Sigmoid colon (tissue), 7 donors: ENCODE measurements around the gene FOXN3. TPM values are rescaled to one million over a fixed set of nuclear protein-coding genes. Genes with fewer than 3 reads are reported as not detected.

ENCODE experiments used
- DNase-seq: peaks from one replicate; pipeline ENCODE4 v3.0.0-alpha.2; 2019
- H3K27ac ChIP-seq, 4 donors: fragments of 200-600 bp; sonication (generic); one replicate each; pipeline ENCODE4 v1.5.1; 2016 to 2019; ENCODE audit warnings: mild to moderate bottlenecking in 1 of 4
- H3K27me3 ChIP-seq, 3 donors: fragments of 200-600 bp; sonication (generic); one replicate each; pipeline ENCODE4 v1.5.1; 2019; ENCODE audit warnings: mild to moderate bottlenecking in 1 of 3
- H3K36me3 ChIP-seq, 4 donors: fragments of 200-600 bp; sonication (generic); one replicate each; pipeline ENCODE4 v1.5.1; 2016 to 2019
- H3K4me1 ChIP-seq, 4 donors: fragments of 200-600 bp; sonication (generic); one replicate each; pipeline ENCODE4 v1.5.1; 2017 to 2019
- H3K4me3 ChIP-seq, 4 donors: fragments of 200-600 bp; sonication (generic); one replicate each; pipeline ENCODE4 v1.5.1; 2017 to 2019; ENCODE audit warnings: mild to moderate bottlenecking in 2 of 4, moderate library complexity in 1 of 4
- H3K9me3 ChIP-seq, 4 donors: fragments of 200-600 bp in 3 of 4; sonication (generic) in 3 of 4; one replicate each; pipeline versions ENCODE4 v1.5.1 to v1.6.1; 2013 to 2019
- EP300 ChIP-seq, 4 donors: sonication (generic); formaldehyde crosslinking; IDR thresholded peaks; one replicate each; pipeline ENCODE4 v1.6.1; 2017; ENCODE audit warnings: antibody characterized with exemption in 4 of 4
- POLR2A ChIP-seq, 2 donors: fragments of 450-650 bp; IDR thresholded peaks; one replicate each; pipeline ENCODE4 v1.6.1; 2016; ENCODE audit warnings: antibody characterized with exemption in 2 of 2, mild to moderate bottlenecking in 2 of 2, moderate library complexity in 2 of 2
- POLR2AphosphoS5 ChIP-seq, 4 donors: sonication (generic); formaldehyde crosslinking; IDR thresholded peaks; one replicate each; pipeline ENCODE4 v1.6.1; 2017; ENCODE audit warnings: antibody characterized with exemption in 4 of 4
- WGBS, 2 donors: extraction: QIAGEN DNeasy Blood & Tissue Kit; methylation state at CpG; one replicate each; pipeline ENCODE4 v1.1.7; 2013; 5-methylcytosine and 5-hydroxymethylcytosine counted together
- intact Hi-C: fragments of 100-400 bp; cut with DNase I; formaldehyde crosslinking; loops from one replicate; pipeline ENCODE4 v1.15.1; 2023
- polyA plus RNA-seq, 3 donors: library from polyadenylated mRNA; stranded (reverse); fragments of 200-250 nt; gene quantifications; one replicate each; pipeline ENCODE4 v1.2.3, GENCODE V29; 2013
- total RNA-seq, 4 donors: library from RNA; depleted of rRNA; stranded (reverse); fragments of >200 nt; gene quantifications; one replicate each; pipeline ENCODE4 v1.1.0, GENCODE V29; 2016
- TF ChIP-seq, protein P1 (sequence below), 4 experiments: fragments of 450-650 bp in 3 of 4; fragments of 200-600 bp in 1 of 4; IDR thresholded peaks; one replicate each; pipeline ENCODE4 v1.5.1; 2016 to 2019; ENCODE audit warnings: antibody characterized with exemption in 4 of 4, mild to moderate bottlenecking in 3 of 4, moderate library complexity in 2 of 4
- donor health status: healthy with polysubstance abuse.
- donor health status: Bipolar disorder and iron deficiency.
- donor health status: healthy.

The FOXN3 gene, protein sequence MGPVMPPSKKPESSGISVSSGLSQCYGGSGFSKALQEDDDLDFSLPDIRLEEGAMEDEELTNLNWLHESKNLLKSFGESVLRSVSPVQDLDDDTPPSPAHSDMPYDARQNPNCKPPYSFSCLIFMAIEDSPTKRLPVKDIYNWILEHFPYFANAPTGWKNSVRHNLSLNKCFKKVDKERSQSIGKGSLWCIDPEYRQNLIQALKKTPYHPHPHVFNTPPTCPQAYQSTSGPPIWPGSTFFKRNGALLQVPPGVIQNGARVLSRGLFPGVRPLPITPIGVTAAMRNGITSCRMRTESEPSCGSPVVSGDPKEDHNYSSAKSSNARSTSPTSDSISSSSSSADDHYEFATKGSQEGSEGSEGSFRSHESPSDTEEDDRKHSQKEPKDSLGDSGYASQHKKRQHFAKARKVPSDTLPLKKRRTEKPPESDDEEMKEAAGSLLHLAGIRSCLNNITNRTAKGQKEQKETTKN
- total RNA-seq (100 to 1,000 TPM; 104 to 146 (median 113) TPM), polyA plus RNA-seq (10 to 100 TPM; 24.6 to 33.6 (median 25.7) TPM)

DNA sequence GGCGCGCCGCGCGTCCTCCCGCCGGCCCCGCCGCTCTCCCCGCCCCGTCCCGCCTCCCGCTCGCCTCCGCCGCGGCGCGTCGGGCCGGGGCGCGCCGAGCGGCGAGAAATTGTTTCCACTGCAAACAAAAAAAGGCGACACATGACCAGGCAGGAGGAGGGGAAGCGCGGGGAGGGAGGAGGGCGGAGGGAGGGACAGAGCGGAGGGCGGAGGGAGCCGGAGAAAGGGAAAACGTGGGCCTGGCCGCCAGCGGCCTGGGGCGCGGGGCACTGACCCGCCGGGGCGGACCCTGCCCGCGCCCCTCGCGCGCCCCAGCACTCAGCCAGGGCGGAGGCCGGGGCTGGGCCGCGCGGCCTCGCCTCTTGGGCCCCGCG, at the start of gene FOXN3:
Gene FOXN3 (minus strand): TSS at position 143 of the 374 bp plus-strand sequence. CDS start 4,757 bp downstream, outside the sequence.
- Histone ChIP-seq H3K4me1 (peaks cover 0 to 29% (median 18%) of the 10 kb centered on the region in 4 donors), H3K27ac (peak within 1 kb of the TSS; percentile 96 to 99 (median 98)), H3K4me3 (peak within 1 kb of the TSS; percentile 77 to 99 (median 94)), H3K36me3 (peaks cover 0 to 3% (median 0%) of the 10 kb centered on the region in 4 donors), H3K9me3 (peaks cover 0 to 2% (median 0%) of the 10 kb centered on the region in 4 donors), H3K27me3 (no peaks in the 10 kb centered on the region)
- intact Hi-C loops = loop anchor here (2.0 to 5.0 kb wide), 3 partner anchors 32 to 285 kb away; no protein-coding TSS in a partner anchor
- TF ChIP-seq POLR2AphosphoS5 (IDR thresholded peaks at IDR 0.05) (peak; percentile 51 to 84 (median 66)), EP300 (IDR thresholded peaks at IDR 0.05) (peak in 2 of 4 donors; percentile 11 to 21), POLR2A (IDR thresholded peaks at IDR 0.05) (no peak)
- TF ChIP-seq, protein P1, sequence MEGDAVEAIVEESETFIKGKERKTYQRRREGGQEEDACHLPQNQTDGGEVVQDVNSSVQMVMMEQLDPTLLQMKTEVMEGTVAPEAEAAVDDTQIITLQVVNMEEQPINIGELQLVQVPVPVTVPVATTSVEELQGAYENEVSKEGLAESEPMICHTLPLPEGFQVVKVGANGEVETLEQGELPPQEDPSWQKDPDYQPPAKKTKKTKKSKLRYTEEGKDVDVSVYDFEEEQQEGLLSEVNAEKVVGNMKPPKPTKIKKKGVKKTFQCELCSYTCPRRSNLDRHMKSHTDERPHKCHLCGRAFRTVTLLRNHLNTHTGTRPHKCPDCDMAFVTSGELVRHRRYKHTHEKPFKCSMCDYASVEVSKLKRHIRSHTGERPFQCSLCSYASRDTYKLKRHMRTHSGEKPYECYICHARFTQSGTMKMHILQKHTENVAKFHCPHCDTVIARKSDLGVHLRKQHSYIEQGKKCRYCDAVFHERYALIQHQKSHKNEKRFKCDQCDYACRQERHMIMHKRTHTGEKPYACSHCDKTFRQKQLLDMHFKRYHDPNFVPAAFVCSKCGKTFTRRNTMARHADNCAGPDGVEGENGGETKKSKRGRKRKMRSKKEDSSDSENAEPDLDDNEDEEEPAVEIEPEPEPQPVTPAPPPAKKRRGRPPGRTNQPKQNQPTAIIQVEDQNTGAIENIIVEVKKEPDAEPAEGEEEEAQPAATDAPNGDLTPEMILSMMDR (IDR thresholded peaks at IDR 0.05) = no peak
- 1% methylated on average over 54 of the region's 54 CpGs for WGBS, 2 donors
- DNase-seq = peak; percentile 97

DNA sequence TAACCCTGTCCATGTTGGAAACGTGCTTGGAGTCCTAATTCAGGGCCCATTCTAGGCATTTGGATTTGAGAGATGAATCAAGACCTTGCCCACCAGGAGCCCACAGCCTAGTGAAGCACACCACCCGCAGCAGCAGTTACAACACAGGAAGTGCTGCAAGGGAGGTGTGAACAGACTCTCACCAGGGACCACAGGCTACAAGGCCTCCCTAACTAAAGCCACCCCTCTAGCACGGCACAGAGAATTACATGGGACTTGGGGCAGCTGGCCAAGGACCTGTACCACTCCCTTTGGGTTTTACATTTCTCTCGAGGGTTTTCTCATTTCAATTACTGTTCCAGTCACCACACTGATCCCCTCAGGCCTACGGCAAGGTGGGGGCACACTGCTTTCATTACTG, 49.5 kb upstream of the FOXN3 start:
- Histone ChIP-seq H3K4me1 (peaks cover 0 to 3% (median 0%) of the 10 kb centered on the region in 4 donors), H3K27me3 (no peaks in the 10 kb centered on the region), H3K27ac (no peak overlapping the region), H3K4me3 (no peak overlapping the region), H3K36me3 (no peaks in the 10 kb centered on the region), H3K9me3 (no peaks in the 10 kb centered on the region)
- WGBS, 2 donors = 67 to 89% methylated on average over 5 of the region's 5 CpGs
- DNase-seq = no peak
- intact Hi-C loops = no loop called here
- TF ChIP-seq POLR2A (IDR thresholded peaks at IDR 0.05) = no peak
- TF ChIP-seq POLR2AphosphoS5 (IDR thresholded peaks at IDR 0.05) = no peak
- no peak for TF ChIP-seq EP300 (IDR thresholded peaks at IDR 0.05)
- TF ChIP-seq, protein P1 (IDR thresholded peaks at IDR 0.05) = no peak

DNA sequence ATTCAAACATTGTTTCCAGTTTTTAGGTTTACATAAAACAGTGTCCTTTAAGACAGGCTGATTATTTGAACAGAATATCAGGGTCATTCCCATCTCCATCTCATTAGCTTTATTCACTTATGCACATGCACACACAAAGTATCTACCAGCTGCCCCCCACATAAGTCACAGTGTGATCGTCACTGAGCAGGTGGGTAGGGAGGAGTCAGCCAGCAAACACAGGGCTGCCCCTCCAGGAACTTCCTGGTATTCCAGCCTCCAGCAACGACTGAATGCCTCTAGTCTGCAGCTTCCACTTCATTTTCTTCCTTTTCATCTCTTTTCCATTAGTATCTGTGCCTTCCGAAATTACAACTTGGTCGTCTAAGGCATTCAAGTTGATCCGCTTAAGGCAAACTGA, 48.8 kb upstream of the FOXN3 start:
- Histone ChIP-seq H3K4me1 (peaks cover 0 to 2% (median 0%) of the 10 kb centered on the region in 4 donors), H3K4me3 (no peak overlapping the region), H3K36me3 (no peaks in the 10 kb centered on the region), H3K27me3 (no peaks in the 10 kb centered on the region), H3K27ac (no peak overlapping the region), H3K9me3 (no peaks in the 10 kb centered on the region)
- WGBS, 2 donors = 77 to 81% methylated on average over 5 of the region's 5 CpGs
- DNase-seq = no peak
- intact Hi-C loops = no loop called here
- TF ChIP-seq EP300 (IDR thresholded peaks at IDR 0.05) (no peak), POLR2A (IDR thresholded peaks at IDR 0.05) (no peak), POLR2AphosphoS5 (IDR thresholded peaks at IDR 0.05) (no peak)
- TF ChIP-seq, protein P1 (IDR thresholded peaks at IDR 0.05) = no peak

DNA sequence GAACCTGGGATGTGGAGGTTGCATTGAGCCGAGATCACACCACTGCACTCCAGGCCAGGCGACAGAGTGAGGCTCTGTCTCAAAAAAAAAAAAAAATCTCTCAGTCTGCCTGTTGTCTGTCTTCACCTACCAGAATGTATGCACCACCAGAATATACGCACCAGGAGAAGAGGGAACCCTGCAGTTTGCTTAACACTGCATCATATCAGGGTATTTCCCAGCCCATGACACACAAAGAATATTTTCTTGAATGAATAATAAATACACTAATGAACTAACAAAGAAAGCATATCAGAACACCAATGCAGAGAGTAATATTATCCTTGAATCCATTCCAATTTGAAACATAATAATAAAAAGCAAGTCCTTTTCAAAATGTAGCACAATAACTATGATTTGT, 44.2 kb upstream of the FOXN3 start:
- no peaks in the 10 kb centered on the region for H3K36me3 ChIP-seq
- intact Hi-C loops = no loop called here
- 94 to 99% methylated on average over 3 of the region's 3 CpGs for WGBS, 2 donors

More for the DNA sequence above, 44.2 kb upstream of the FOXN3 start:
- Histone ChIP-seq H3K4me1 (no peaks in the 10 kb centered on the region), H3K9me3 (no peaks in the 10 kb centered on the region), H3K27ac (no peak overlapping the region), H3K27me3 (no peaks in the 10 kb centered on the region), H3K4me3 (no peak overlapping the region)
- no peak for DNase-seq
- TF ChIP-seq, protein P1 (IDR thresholded peaks at IDR 0.05) = no peak
- TF ChIP-seq EP300 (IDR thresholded peaks at IDR 0.05) (no peak), POLR2A (IDR thresholded peaks at IDR 0.05) (no peak), POLR2AphosphoS5 (IDR thresholded peaks at IDR 0.05) (no peak)
